Measurements from ENCODE around the gene NUPR1.
"Not testable (repeated sequence)": the region's sequence is repeated elsewhere in the genome, so short reads cannot be mapped to it uniquely, and the experiment has no call there.

The NUPR1 gene

DNA sequence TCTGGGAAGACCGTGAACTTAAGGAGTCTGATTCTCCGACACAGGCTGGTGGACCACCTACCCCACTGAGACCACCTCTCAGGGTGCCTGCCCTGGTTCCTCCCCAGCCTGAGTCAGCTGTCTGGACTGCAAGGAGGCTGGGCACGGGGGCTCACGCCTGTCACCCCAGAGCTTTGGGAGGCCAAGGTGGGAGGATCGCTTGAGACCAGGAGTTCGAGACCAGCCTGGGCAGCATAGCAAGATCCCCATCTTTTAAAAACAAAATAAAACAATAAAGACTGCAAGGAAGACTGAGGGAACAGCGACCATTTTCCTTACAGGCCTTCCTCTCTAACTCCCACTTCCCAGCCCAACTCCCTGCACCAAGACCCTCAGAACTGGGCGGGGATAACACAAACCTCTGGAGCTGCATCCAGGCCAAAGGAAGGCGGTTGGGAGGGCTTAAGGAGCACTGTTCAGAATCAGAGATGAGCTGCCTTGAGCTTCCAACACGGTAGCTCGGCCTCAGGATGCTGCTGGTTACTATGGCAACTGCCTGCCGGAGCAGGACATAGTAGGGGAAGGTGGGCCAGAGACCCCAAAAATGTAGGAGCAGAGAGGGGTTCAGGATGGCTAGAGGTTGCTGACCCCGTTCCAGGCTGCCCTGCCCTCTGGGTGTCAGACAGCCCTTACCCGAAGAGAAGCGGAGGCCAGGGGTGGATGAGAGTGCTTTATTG lies 40.0 kb downstream of the NUPR1 start:
- no peak for DNase-seq (ENCODE audit: low spot score)

GRCh38 chr16:28497861-28498599 lies 40.7 kb downstream of the NUPR1 start:
- no peak for DNase-seq (ENCODE audit: low spot score)

GRCh38 chr16:28497386-28497785 lies 41.4 kb downstream of the NUPR1 start:
- DNase-seq (ENCODE audit: low spot score) = no peak

DNA sequence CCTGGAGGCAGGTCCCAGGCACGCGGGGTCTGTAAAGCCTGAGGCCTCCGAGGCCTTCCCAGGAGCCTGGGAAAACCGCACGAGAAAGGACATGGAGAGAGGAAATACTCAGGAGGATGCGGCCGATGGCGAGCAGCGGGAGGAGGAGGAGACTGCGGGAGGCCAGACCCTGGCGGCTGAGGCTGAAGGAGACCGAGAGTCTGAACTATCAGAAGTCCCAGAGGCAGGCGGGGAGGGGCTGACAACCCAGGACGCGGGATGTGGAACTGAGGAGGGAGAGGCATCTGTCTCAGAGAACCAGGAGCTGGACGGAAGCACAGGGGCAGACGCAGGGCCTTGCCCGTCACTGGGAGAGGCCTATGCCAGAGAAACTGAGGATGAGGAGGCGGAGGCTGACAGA lies 41.9 kb downstream of the NUPR1 start:
- DNase-seq (ENCODE audit: low spot score) = no peak

- no peak for DNase-seq (ENCODE audit: low spot score)
Measured at GRCh38 chr16:28495795-28496749, 42.7 kb downstream of the NUPR1 start.

- DNase-seq (ENCODE audit: low spot score) = no peak
Measured at GRCh38 chr16:28495098-28495793, 43.5 kb downstream of the NUPR1 start.

DNA sequence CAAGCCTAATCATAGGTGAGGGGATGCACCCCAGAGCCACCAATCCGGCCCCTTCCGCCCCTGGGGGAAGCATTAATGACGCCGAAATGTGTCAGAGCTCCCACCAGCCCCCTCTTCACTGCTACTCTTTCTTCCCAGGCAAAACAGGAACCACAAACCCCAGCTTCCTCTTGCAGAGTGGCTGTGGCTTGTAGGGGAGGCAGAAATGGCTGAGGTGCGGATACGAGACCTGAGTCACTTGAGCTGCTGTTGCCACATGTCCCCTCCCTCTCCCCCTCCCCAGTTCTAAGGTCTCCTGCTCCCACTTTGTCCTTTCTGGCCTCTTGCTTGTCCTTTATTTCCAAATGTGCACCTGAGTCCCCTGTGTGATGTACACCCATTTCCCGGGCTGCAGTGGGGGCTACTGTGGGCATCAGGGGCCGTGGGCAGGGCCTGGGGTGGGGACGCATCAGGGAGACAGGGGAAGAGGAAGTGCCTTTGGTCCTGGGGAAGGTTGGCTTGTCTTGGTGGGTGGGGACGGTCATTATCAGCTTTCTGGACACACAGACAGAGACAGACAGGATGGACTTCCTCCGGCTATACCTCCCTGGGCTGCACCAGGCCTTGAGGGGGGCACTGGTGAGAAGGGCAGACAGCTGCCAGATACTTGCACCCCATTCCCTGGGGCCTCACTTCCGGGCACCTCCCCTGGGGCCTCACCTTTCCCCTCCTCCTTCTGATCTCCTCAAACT lies 44.5 kb downstream of the NUPR1 start, which contains the start of gene APOBR:
Gene APOBR, plus strand, starts transcription at position 523 of the 731 bp plus-strand sequence. Its CDS starts 39 bp downstream, at position 562.
- no peak for DNase-seq (ENCODE audit: low spot score)

DNA sequence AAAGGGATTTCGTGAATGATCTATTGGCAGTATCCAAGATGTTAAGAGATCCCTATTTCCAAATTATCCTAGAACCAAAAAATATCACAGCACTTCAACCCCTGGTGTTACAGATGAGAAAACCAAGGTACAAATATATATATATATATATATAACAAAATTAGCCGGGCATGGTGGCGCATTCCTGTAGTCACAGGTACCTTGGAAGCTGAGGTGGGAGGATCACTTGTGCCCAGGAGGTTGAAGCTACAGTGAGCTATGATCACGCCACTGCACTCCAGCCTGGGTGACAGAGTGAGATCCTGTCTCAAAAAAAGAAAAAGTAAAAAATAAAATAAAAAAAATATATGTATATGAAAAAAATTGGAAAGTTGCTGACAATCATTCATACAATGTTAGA lies 46.3 kb downstream of the NUPR1 start:
- DNase-seq (ENCODE audit: low spot score) = no peak

GRCh38 chr16:28491970-28492474 lies 46.8 kb downstream of the NUPR1 start, which contains the start of gene CLN3:
Gene CLN3 (minus strand): TSS chr16:28492074. CDS start chr16:28491759, 315 bp downstream.
- DNase-seq (ENCODE audit: low spot score) = peak; percentile 97

GRCh38 chr16:28491230-28491969 lies 47.4 kb downstream of the NUPR1 start:
- DNase-seq (ENCODE audit: low spot score) = peak; percentile 43

DNA sequence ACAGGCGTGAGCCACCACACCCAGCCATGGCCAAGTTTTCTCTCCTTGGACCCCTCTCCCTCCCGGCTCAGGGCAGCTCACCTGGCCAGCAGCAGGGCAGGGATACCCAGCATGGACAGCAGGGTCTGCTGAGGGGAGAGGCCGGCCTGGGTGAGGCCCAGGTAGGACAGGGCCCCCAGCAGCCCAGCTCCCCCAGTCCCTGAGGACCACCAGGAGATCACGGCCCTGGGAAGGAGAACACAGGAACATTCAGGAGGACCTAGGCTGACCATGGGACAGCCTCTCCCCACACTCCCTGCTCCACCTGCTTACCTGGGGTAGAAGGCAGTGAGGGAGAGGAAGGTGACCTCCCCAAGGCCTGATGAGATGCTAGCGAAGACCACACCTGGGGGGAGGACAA lies 52.5 kb downstream of the NUPR1 start:
- DNase-seq (ENCODE audit: low spot score) = no peak

DNA sequence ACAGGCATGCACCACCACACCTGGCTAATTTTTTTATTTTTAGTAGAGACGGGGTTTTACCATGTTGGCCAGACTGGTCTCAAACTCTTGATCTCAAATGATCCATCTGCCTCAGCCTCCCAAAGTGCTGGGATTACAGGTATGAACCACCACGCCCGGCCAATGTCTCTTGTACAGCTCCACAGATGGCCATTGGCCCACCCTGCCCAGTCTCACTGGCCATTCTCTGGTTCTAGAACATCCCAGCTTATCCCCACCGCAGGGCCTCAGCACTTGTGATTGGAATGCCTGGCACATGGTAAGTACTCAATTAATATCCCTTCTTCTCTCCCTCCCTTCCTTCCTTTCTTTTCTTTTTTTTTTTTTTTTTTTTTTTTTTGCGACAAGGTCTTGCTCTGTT lies 55.4 kb downstream of the NUPR1 start:
- not testable (repeated sequence) for DNase-seq (ENCODE audit: low spot score)
